Neural progenitor cell (in vitro differentiated cells): ENCODE data around the gene ALPK1. TPM values are rescaled to one million over a fixed set of nuclear protein-coding genes. Genes with fewer than 3 reads are reported as not detected.

Experiments used
- DNase-seq: peaks from one replicate; pipeline ENCODE4 v3.0.0-alpha.2; 2016; ENCODE audit warnings: low spot score
- H2AFZ ChIP-seq: fragments of 200-600 bp; sonication (generic); replicated peaks from 2 replicates; pipeline ENCODE4 v1.6.1; 2016; ENCODE audit warnings: antibody characterized with exemption
- H3F3A ChIP-seq: fragments of 200-600 bp; sonication (generic); 2 replicates; pipeline ENCODE4 v1.6.1; 2016; ENCODE audit warnings: antibody characterized with exemption, low read depth
- H3K27ac ChIP-seq: fragments of 200-600 bp; sonication (generic); 2 replicates; pipeline ENCODE4 v1.5.1; 2016; ENCODE audit warnings: mild to moderate bottlenecking
- H3K27me3 ChIP-seq: fragments of 200-600 bp; sonication (generic); 2 replicates; pipeline ENCODE4 v1.6.1; 2016; ENCODE audit warnings: mild to moderate bottlenecking, moderate library complexity
- H3K36me3 ChIP-seq: fragments of 200-600 bp; sonication (generic); 2 replicates; pipeline ENCODE4 v1.5.1; 2016
- H3K4me1 ChIP-seq: fragments of 200-600 bp; sonication (generic); 2 replicates; pipeline ENCODE4 v1.6.1; 2016; ENCODE audit warnings: mixed run types
- H3K4me2 ChIP-seq: fragments of 200-600 bp; sonication (generic); 2 replicates; pipeline ENCODE4 v1.6.1; 2016
- H3K4me3 ChIP-seq: fragments of 200-600 bp; sonication (generic); 2 replicates; pipeline ENCODE4 v1.5.1; 2016
- H3K79me2 ChIP-seq: fragments of 200-600 bp; sonication (generic); 2 replicates; pipeline ENCODE4 v1.6.1; 2016; ENCODE audit warnings: low read depth
- H3K9ac ChIP-seq: fragments of 200-600 bp; sonication (generic); 2 replicates; pipeline ENCODE4 v1.6.1; 2016
- H3K9me3 ChIP-seq: fragments of 200-600 bp; sonication (generic); 2 replicates; pipeline ENCODE4 v1.5.1; 2016; ENCODE audit warnings: low read depth
- H4K20me1 ChIP-seq: fragments of 200-600 bp; sonication (generic); 2 replicates; pipeline ENCODE4 v1.6.1; 2016; ENCODE audit warnings: low read depth
- H3K27ac Mint-ChIP-seq: 3 replicates; pipeline ENCODE4 v1.8.0; 2021; ENCODE audit warnings: mixed read lengths
- H3K27me3 Mint-ChIP-seq: 2 replicates; pipeline ENCODE4 v1.8.0; 2022; ENCODE audit warnings: low read depth, mild to moderate bottlenecking, inconsistent platforms, moderate library complexity, mixed read lengths; ENCODE audit not compliant: insufficient read depth
- H3K36me3 Mint-ChIP-seq: 3 replicates; pipeline ENCODE4 v1.8.0; 2021; ENCODE audit warnings: mixed read lengths
- H3K4me1 Mint-ChIP-seq: 3 replicates; pipeline ENCODE4 v1.8.0; 2021; ENCODE audit warnings: mixed read lengths
- H3K4me3 Mint-ChIP-seq: 3 replicates; pipeline ENCODE4 v1.8.0; 2021; ENCODE audit warnings: mild to moderate bottlenecking, moderate library complexity, mixed read lengths
- H3K9me3 Mint-ChIP-seq: 3 replicates; pipeline ENCODE4 v1.8.0; 2020; ENCODE audit warnings: mixed read lengths
- CTCF ChIP-seq: fragments of 200-600 bp; sonication (generic); IDR thresholded peaks from 2 replicates; pipeline ENCODE4 v1.5.1; 2017; ENCODE audit warnings: antibody characterized with exemption, mild to moderate bottlenecking
- EZH2 ChIP-seq: fragments of 200-600 bp; sonication (generic); IDR thresholded peaks from 2 replicates; pipeline ENCODE4 v1.6.1; 2017; ENCODE audit warnings: antibody characterized with exemption, mild to moderate bottlenecking, moderate library complexity
- EZH2phosphoT487 ChIP-seq: fragments of 200-600 bp; sonication (generic); IDR thresholded peaks from 2 replicates; pipeline ENCODE4 v1.6.1; 2017; ENCODE audit warnings: antibody characterized with exemption
- total RNA-seq: library from RNA; depleted of rRNA; stranded (reverse); fragments of >200 nt; gene quantifications from 2 replicates; pipeline ENCODE4 v1.2.3, GENCODE V29; 2015; ENCODE audit warnings: low replicate concordance

ALPK1 gene
- total RNA-seq, 1 donor from 2014 or later: 0.41 TPM

- no peak overlapping the region for H3K27ac ChIP-seq
- no peaks in the 10 kb centered on the region for H4K20me1 ChIP-seq
- no peaks in the 10 kb centered on the region for H3K9me3 Mint-ChIP-seq
- no peak overlapping the region for H3K4me3 ChIP-seq
- no peak overlapping the region for H3K9ac ChIP-seq
- no peak overlapping the region for H3K4me2 ChIP-seq
- H3K9me3 ChIP-seq: no peaks in the 10 kb centered on the region
- H3K4me1 ChIP-seq: no peaks in the 10 kb centered on the region
- no peaks in the 10 kb centered on the region for H3K36me3 Mint-ChIP-seq
- TF ChIP-seq CTCF (peak; percentile 75), EZH2 (no peak)
- no peak overlapping the region for H2AFZ ChIP-seq
- no peak overlapping the region for H3K27ac Mint-ChIP-seq
- H3K79me2 ChIP-seq: no peaks in the 10 kb centered on the region
- H3K4me1 Mint-ChIP-seq: peaks cover 6% of the 10 kb centered on the region
- no peaks in the 10 kb centered on the region for H3K36me3 ChIP-seq
- peaks cover 84% of the 10 kb centered on the region for H3K27me3 ChIP-seq
- no peak overlapping the region for H3K4me3 Mint-ChIP-seq
- H3K27me3 Mint-ChIP-seq: peaks cover 7% of the 10 kb centered on the region
- H3F3A ChIP-seq: no peaks in the 10 kb centered on the region
- peak; percentile 63 for DNase-seq
Observed at GRCh38 chr4:112327965-112328733, 31.0 kb downstream of the ALPK1 start.

GRCh38 chr4:112328734-112329130 is 31.6 kb downstream of the ALPK1 start:
- H3K27ac ChIP-seq: no peak overlapping the region
- no peaks in the 10 kb centered on the region for H3K36me3 Mint-ChIP-seq

GRCh38 chr4:112329672-112330375 is 32.7 kb downstream of the ALPK1 start:
- Histone ChIP-seq H3K36me3 (no peaks in the 10 kb centered on the region), H4K20me1 (no peaks in the 10 kb centered on the region), H3K27ac (no peak overlapping the region), H2AFZ (no peak overlapping the region), H3K79me2 (no peaks in the 10 kb centered on the region), H3K9me3 (no peaks in the 10 kb centered on the region), H3K4me1 (no peaks in the 10 kb centered on the region), H3F3A (no peaks in the 10 kb centered on the region), H3K9ac (no peak overlapping the region), H3K4me3 (no peak overlapping the region), H3K27me3 (peaks cover 87% of the 10 kb centered on the region), H3K4me2 (no peak overlapping the region)
- TF ChIP-seq CTCF (no peak), EZH2phosphoT487 (no peak), EZH2 (no peak)
- H3K27me3 Mint-ChIP-seq: peaks cover 7% of the 10 kb centered on the region
- H3K4me1 Mint-ChIP-seq: peaks cover 6% of the 10 kb centered on the region
- no peaks in the 10 kb centered on the region for H3K9me3 Mint-ChIP-seq
- H3K4me3 Mint-ChIP-seq: no peak overlapping the region
- no peak for DNase-seq
- H3K27ac Mint-ChIP-seq: no peak overlapping the region
- H3K36me3 Mint-ChIP-seq: no peaks in the 10 kb centered on the region

More at GRCh38 chr4:112328734-112329130, 31.6 kb downstream of the ALPK1 start:
- no peaks in the 10 kb centered on the region for H3K4me1 ChIP-seq
- H3K36me3 ChIP-seq: no peaks in the 10 kb centered on the region
- no peaks in the 10 kb centered on the region for H3F3A ChIP-seq
- H3K4me1 Mint-ChIP-seq: peaks cover 6% of the 10 kb centered on the region
- no peak overlapping the region for H3K9ac ChIP-seq
- no peak overlapping the region for H3K4me3 Mint-ChIP-seq
- no peak overlapping the region for H3K4me2 ChIP-seq
- H2AFZ ChIP-seq: no peak overlapping the region
- H3K27me3 ChIP-seq: peaks cover 89% of the 10 kb centered on the region
- no peaks in the 10 kb centered on the region for H3K79me2 ChIP-seq
- H3K27me3 Mint-ChIP-seq: peaks cover 7% of the 10 kb centered on the region
- no peak for DNase-seq
- no peak overlapping the region for H3K4me3 ChIP-seq
- H3K9me3 ChIP-seq: no peaks in the 10 kb centered on the region
- H3K27ac Mint-ChIP-seq: no peak overlapping the region
- no peaks in the 10 kb centered on the region for H3K9me3 Mint-ChIP-seq
- H4K20me1 ChIP-seq: no peaks in the 10 kb centered on the region
- TF ChIP-seq CTCF (no peak), EZH2phosphoT487 (no peak), EZH2 (no peak)
